NT2/D1 (cell line): ENCODE data around the gene THBS1.

Source experiments
- DNase-seq: peaks from one replicate; pipeline ENCODE4 v3.0.0-alpha.2; 2011; ENCODE audit warnings: low read depth, low spot score
- H3K27me3 ChIP-seq: 2 replicates; pipeline ENCODE4 v1.6.0; 2011; ENCODE audit warnings: mild to moderate bottlenecking; ENCODE audit not compliant: insufficient read length, insufficient read depth
- H3K36me3 ChIP-seq: 2 replicates; pipeline ENCODE4 v1.6.1; 2011; ENCODE audit warnings: mild to moderate bottlenecking, low read length, mixed read lengths; ENCODE audit not compliant: insufficient read depth, insufficient read length
- H3K4me1 ChIP-seq: 2 replicates; pipeline ENCODE4 v1.5.1; 2011; ENCODE audit not compliant: insufficient read depth, insufficient read length
- H3K4me3 ChIP-seq: 2 replicates; pipeline ENCODE4 v1.5.1; 2011; ENCODE audit warnings: low read depth; ENCODE audit not compliant: insufficient read length
- H3K9ac ChIP-seq: 2 replicates; pipeline ENCODE4 v1.6.0; 2011; ENCODE audit warnings: low read depth; ENCODE audit not compliant: insufficient read length
- H3K9me3 ChIP-seq: 2 replicates; pipeline ENCODE4 v1.5.1; 2011; ENCODE audit warnings: mild to moderate bottlenecking, low read length; ENCODE audit not compliant: insufficient read depth
- SUZ12 ChIP-seq: IDR thresholded peaks from 2 replicates; pipeline ENCODE4 v1.6.1; 2011; ENCODE audit not compliant: insufficient read length, insufficient read depth; ENCODE audit errors: extremely low read depth
- YY1 ChIP-seq: IDR thresholded peaks from 2 replicates; pipeline ENCODE4 v1.6.1; 2011; ENCODE audit not compliant: insufficient read length, insufficient read depth
- ZNF274 ChIP-seq: IDR thresholded peaks from 2 replicates; pipeline ENCODE4 v1.6.1; 2011; ENCODE audit warnings: mild to moderate bottlenecking, low read depth, low read length

The THBS1 gene

GRCh38 chr15:39554746-39555387 is 26.0 kb upstream of the THBS1 start:
- no peak for DNase-seq
- no peak overlapping the region for H3K4me3 ChIP-seq
- H3K36me3 ChIP-seq, result no peaks in the 10 kb centered on the region
- H3K9ac ChIP-seq, result no peak overlapping the region
- H3K4me1 ChIP-seq, result no peaks in the 10 kb centered on the region
- TF ChIP-seq YY1 (no peak), SUZ12 (no peak), ZNF274 (no peak)
- no peaks in the 10 kb centered on the region for H3K9me3 ChIP-seq
- no peaks in the 10 kb centered on the region for H3K27me3 ChIP-seq

GRCh38 chr15:39555885-39556284 is 25.0 kb upstream of the THBS1 start:
- Histone ChIP-seq H3K4me1 (no peaks in the 10 kb centered on the region), H3K4me3 (no peak overlapping the region), H3K9me3 (no peaks in the 10 kb centered on the region), H3K9ac (no peak overlapping the region), H3K27me3 (no peaks in the 10 kb centered on the region), H3K36me3 (no peaks in the 10 kb centered on the region)
- no peak for DNase-seq
- TF ChIP-seq SUZ12 (no peak), YY1 (no peak), ZNF274 (no peak)

GRCh38 chr15:39556461-39556860 is 24.4 kb upstream of the THBS1 start:
- no peak overlapping the region for H3K4me3 ChIP-seq
- no peaks in the 10 kb centered on the region for H3K9me3 ChIP-seq
- H3K4me1 ChIP-seq, result no peaks in the 10 kb centered on the region
- TF ChIP-seq YY1, result no peak
- no peak for TF ChIP-seq ZNF274
- no peak for TF ChIP-seq SUZ12
- H3K27me3 ChIP-seq, result no peaks in the 10 kb centered on the region
- DNase-seq, result no peak
- no peak overlapping the region for H3K9ac ChIP-seq
- H3K36me3 ChIP-seq, result no peaks in the 10 kb centered on the region

GRCh38 chr15:39558421-39558820 is 22.5 kb upstream of the THBS1 start:
- DNase-seq, result no peak
- Histone ChIP-seq H3K27me3 (no peaks in the 10 kb centered on the region), H3K9me3 (no peaks in the 10 kb centered on the region), H3K36me3 (no peaks in the 10 kb centered on the region), H3K4me1 (no peaks in the 10 kb centered on the region), H3K4me3 (no peak overlapping the region), H3K9ac (no peak overlapping the region)
- no peak for TF ChIP-seq SUZ12
- TF ChIP-seq YY1, result no peak
- no peak for TF ChIP-seq ZNF274

- DNase-seq, result no peak
Observed at GRCh38 chr15:39564972-39565665, 15.8 kb upstream of the THBS1 start.

GRCh38 chr15:39565851-39566250 is 15.0 kb upstream of the THBS1 start:
- no peaks in the 10 kb centered on the region for H3K4me1 ChIP-seq
- no peak overlapping the region for H3K4me3 ChIP-seq
- no peak overlapping the region for H3K9ac ChIP-seq
- H3K9me3 ChIP-seq, result no peaks in the 10 kb centered on the region
- no peaks in the 10 kb centered on the region for H3K36me3 ChIP-seq
- no peak for TF ChIP-seq ZNF274
- no peak for TF ChIP-seq YY1
- no peak for TF ChIP-seq SUZ12
- H3K27me3 ChIP-seq, result no peaks in the 10 kb centered on the region
- no peak for DNase-seq

More at GRCh38 chr15:39564972-39565665, 15.8 kb upstream of the THBS1 start:
- Histone ChIP-seq H3K9ac (no peak overlapping the region), H3K36me3 (no peaks in the 10 kb centered on the region), H3K27me3 (no peaks in the 10 kb centered on the region), H3K9me3 (no peaks in the 10 kb centered on the region), H3K4me1 (no peaks in the 10 kb centered on the region), H3K4me3 (no peak overlapping the region)
- no peak for TF ChIP-seq SUZ12
- TF ChIP-seq ZNF274, result no peak
- no peak for TF ChIP-seq YY1

GRCh38 chr15:39573287-39573686 is 7.6 kb upstream of the THBS1 start:
- Histone ChIP-seq H3K4me3 (no peak overlapping the region), H3K36me3 (no peaks in the 10 kb centered on the region), H3K9ac (no peak overlapping the region), H3K4me1 (no peaks in the 10 kb centered on the region), H3K9me3 (no peaks in the 10 kb centered on the region), H3K27me3 (no peaks in the 10 kb centered on the region)
- no peak for DNase-seq
- TF ChIP-seq SUZ12 (no peak), ZNF274 (no peak), YY1 (no peak)
